GM23338 (cell line): ENCODE results near the gene MRRF. TPM values are rescaled to one million over a fixed set of nuclear protein-coding genes. Genes with fewer than 3 reads are reported as not detected.

Experiments used
- ATAC-seq: fragments of 200-7000 bp; cut with Tn5 transposase; 3 replicates; pipeline ENCODE4 v1.9.1; 2020
- DNase-seq: peaks from one replicate; pipeline ENCODE4 v3.0.0-alpha.2; 2015; ENCODE audit warnings: low spot score
- H2AFZ ChIP-seq: fragments of 200-600 bp; sonication (generic); 2 replicates; pipeline ENCODE4 v1.8.0; 2016; ENCODE audit warnings: antibody characterized with exemption, mild to moderate bottlenecking, moderate library complexity
- H3F3A ChIP-seq: fragments of 200-600 bp; sonication (generic); replicated peaks from 2 replicates; pipeline ENCODE4 v1.8.0; 2017; ENCODE audit warnings: antibody characterized with exemption, mixed run types, low read depth
- H3K27ac ChIP-seq: fragments of 200-600 bp; sonication (generic); 2 replicates; pipeline ENCODE4 v1.6.1; 2016; ENCODE audit warnings: low read depth
- H3K27me3 ChIP-seq: fragments of 200-600 bp; sonication (generic); 2 replicates; pipeline ENCODE4 v1.8.0; 2016; ENCODE audit warnings: mild to moderate bottlenecking, mixed run types, moderate library complexity; ENCODE audit not compliant: insufficient read depth
- H3K36me3 ChIP-seq: fragments of 200-600 bp; sonication (generic); 2 replicates; pipeline ENCODE4 v1.8.0; 2016; ENCODE audit warnings: mild to moderate bottlenecking; ENCODE audit not compliant: insufficient read depth
- H3K4me1 ChIP-seq: fragments of 200-600 bp; sonication (generic); 2 replicates; pipeline ENCODE4 v1.8.0; 2016; ENCODE audit warnings: mild to moderate bottlenecking, moderate library complexity; ENCODE audit not compliant: insufficient read depth
- H3K4me2 ChIP-seq: fragments of 200-600 bp; sonication (generic); 2 replicates; pipeline ENCODE4 v1.7.1; 2017; ENCODE audit warnings: mixed run types
- H3K4me3 ChIP-seq: fragments of 200-600 bp; sonication (generic); 2 replicates; pipeline ENCODE4 v1.6.1; 2016; ENCODE audit warnings: mixed run types
- H3K79me2 ChIP-seq: fragments of 200-600 bp; sonication (generic); replicated peaks from 2 replicates; pipeline ENCODE4 v1.8.0; 2017; ENCODE audit warnings: mild to moderate bottlenecking; ENCODE audit not compliant: insufficient read depth
- H3K9me2 ChIP-seq: fragments of 200-600 bp; sonication (generic); 2 replicates; pipeline ENCODE4 v1.8.0; 2017; ENCODE audit not compliant: insufficient read depth
- H4K20me1 ChIP-seq: fragments of 200-600 bp; sonication (generic); replicated peaks from 2 replicates; pipeline ENCODE4 v1.8.0; 2017; ENCODE audit warnings: mild to moderate bottlenecking; ENCODE audit not compliant: insufficient read depth
- H3K27ac Mint-ChIP-seq: 2 replicates; pipeline ENCODE4 v1.8.0; 2020; ENCODE audit warnings: inconsistent platforms, mild to moderate bottlenecking, moderate library complexity, mixed read lengths
- H3K27me3 Mint-ChIP-seq: 3 replicates; pipeline ENCODE4 v1.8.0; 2022; ENCODE audit warnings: low read depth, mild to moderate bottlenecking, moderate library complexity, mixed read lengths, inconsistent platforms; ENCODE audit not compliant: insufficient read depth, poor library complexity
- H3K36me3 Mint-ChIP-seq: 3 replicates; pipeline ENCODE4 v1.8.0; 2021; ENCODE audit warnings: low read depth, mild to moderate bottlenecking, inconsistent platforms, moderate library complexity, mixed read lengths
- H3K4me1 Mint-ChIP-seq: 3 replicates; pipeline ENCODE4 v1.8.0; 2020; ENCODE audit warnings: mild to moderate bottlenecking, inconsistent platforms, mixed read lengths
- H3K4me3 Mint-ChIP-seq: 3 replicates; pipeline ENCODE4 v1.8.0; 2021; ENCODE audit warnings: moderate library complexity, mild to moderate bottlenecking, inconsistent platforms, mixed read lengths
- H3K9me3 Mint-ChIP-seq: 3 replicates; pipeline ENCODE4 v1.8.0; 2020; ENCODE audit warnings: moderate library complexity, mild to moderate bottlenecking, inconsistent platforms, mixed read lengths
- CREB1 ChIP-seq: fragments of 250-450 bp; sonication (Bioruptor Pico); IDR thresholded peaks from 2 replicates; pipeline ENCODE4 v1.5.0; 2020; ENCODE audit warnings: low read depth, mild to moderate bottlenecking, moderate library complexity
- CTCF ChIP-seq, 2 experiments: fragments of 200-600 bp in 1 of 2; sonication (generic) in 1 of 2; conservative IDR thresholded peaks; 2 replicates each; pipeline versions ENCODE4 v1.5.1 to v1.6.1; 2016 to 2017; ENCODE audit warnings: antibody characterized with exemption in 2 of 2, low read depth in 2 of 2, mild to moderate bottlenecking in 2 of 2, moderate library complexity in 1 of 2
- ETS1 ChIP-seq: IDR thresholded peaks from 2 replicates; pipeline ENCODE4 v1.6.1; 2016; ENCODE audit warnings: antibody characterized with exemption
- EZH2 ChIP-seq: fragments of 200-600 bp; sonication (generic); IDR thresholded peaks from one replicate; pipeline ENCODE4 v1.8.0; 2017; ENCODE audit warnings: antibody characterized with exemption, mild to moderate bottlenecking, low read depth; ENCODE audit not compliant: unreplicated experiment
- EZH2phosphoT487 ChIP-seq: fragments of 200-600 bp; sonication (generic); IDR thresholded peaks from one replicate; pipeline ENCODE4 v1.8.1; 2018; ENCODE audit warnings: antibody characterized with exemption; ENCODE audit not compliant: unreplicated experiment
- NANOG ChIP-seq: IDR thresholded peaks from 2 replicates; pipeline ENCODE4 v1.6.1; 2016; ENCODE audit warnings: antibody characterized with exemption, borderline replicate concordance
- REST ChIP-seq: IDR thresholded peaks from one replicate; pipeline ENCODE4 v1.6.1; 2018; ENCODE audit warnings: antibody characterized with exemption; ENCODE audit not compliant: unreplicated experiment
- ZNF331 ChIP-seq: fragments of 250-450 bp; sonication (Bioruptor Pico); IDR thresholded peaks from 2 replicates; pipeline ENCODE4 v1.5.0; 2020; ENCODE audit warnings: low read depth, mild to moderate bottlenecking, moderate library complexity
- ZNF462 ChIP-seq: fragments of 250-450 bp; sonication (Bioruptor Pico); IDR thresholded peaks from 2 replicates; pipeline ENCODE4 v1.5.0; 2020; ENCODE audit warnings: mild to moderate bottlenecking, moderate library complexity
- polyA plus RNA-seq: library from polyadenylated mRNA; unstranded; fragments of >200 nt; fragmentation: Nextera tagmentation; extraction: Ambion mirVana; gene quantifications from 2 replicates; pipeline ENCODE4 v1.2.1, GENCODE V29; 2016
- total RNA-seq: library from RNA; depleted of rRNA; stranded (reverse); fragments of >200 nt; shearing (Covaris generic); gene quantifications from 2 replicates; pipeline ENCODE4 v1.2.3, GENCODE V29; 2014

Gene MRRF
- total and polyA plus RNA-seq, 2 experiments from 2014 or later = 27.8 to 32.7 TPM

- Histone ChIP-seq H2AFZ (no peak overlapping the region), H3K27ac (no peak overlapping the region), H3K36me3 (peaks cover 7% of the 10 kb centered on the region; the same call in 1 of the 2 replicates), H3K79me2 (no peaks in the 10 kb centered on the region), H3K4me3 (no peak overlapping the region), H3K4me1 (no peaks in the 10 kb centered on the region), H3K4me2 (no peak overlapping the region), H3F3A (no peaks in the 10 kb centered on the region), H3K27me3 (no peaks in the 10 kb centered on the region), H4K20me1 (no peaks in the 10 kb centered on the region; the same call in 1 of the 2 replicates), H3K9me2 (no peaks in the 10 kb centered on the region)
- Mint-ChIP-seq H3K27me3 (no peaks in the 10 kb centered on the region), H3K27ac (no peak overlapping the region), H3K4me1 (no peaks in the 10 kb centered on the region), H3K36me3 (peaks cover 22% of the 10 kb centered on the region), H3K9me3 (no peaks in the 10 kb centered on the region), H3K4me3 (no peak overlapping the region)
- ATAC-seq = peak; percentile 34; the same call in 2 of the 3 replicates
- no peak for TF ChIP-seq CREB1 (CRISPR knock-in tag)
- no peak for DNase-seq
Measured at GRCh38 chr9:122320413-122320881, 55.8 kb downstream of the MRRF start.

- Mint-ChIP-seq H3K36me3 (peaks cover 22% of the 10 kb centered on the region), H3K9me3 (no peaks in the 10 kb centered on the region), H3K27me3 (peaks cover 2% of the 10 kb centered on the region), H3K27ac (no peak overlapping the region), H3K4me3 (no peak overlapping the region), H3K4me1 (no peaks in the 10 kb centered on the region)
- no peak for DNase-seq
- peaks cover 7% of the 10 kb centered on the region; the same call in 1 of the 2 replicates for H3K36me3 ChIP-seq
- no peaks in the 10 kb centered on the region for H3K4me1 ChIP-seq
- no peaks in the 10 kb centered on the region for H3K27me3 ChIP-seq
- no peak for ATAC-seq
- H2AFZ ChIP-seq = no peak overlapping the region
- no peaks in the 10 kb centered on the region for H3K79me2 ChIP-seq
- no peaks in the 10 kb centered on the region for H3F3A ChIP-seq
- no peak overlapping the region for H3K4me2 ChIP-seq
- peaks cover 4% of the 10 kb centered on the region; the same call in 1 of the 2 replicates for H4K20me1 ChIP-seq
- H3K9me2 ChIP-seq = no peaks in the 10 kb centered on the region
- H3K4me3 ChIP-seq = no peak overlapping the region
- H3K27ac ChIP-seq = no peak overlapping the region
- TF ChIP-seq EZH2phosphoT487 (no peak), ZNF462 (CRISPR knock-in tag) (no peak), CTCF (conservative IDR thresholded peaks at IDR 0.05; ENCODE audit: low read depth in 2 of 2) (no peak), REST (no peak), NANOG (no peak), ZNF331 (CRISPR knock-in tag) (no peak), EZH2 (no peak), ETS1 (no peak), CREB1 (CRISPR knock-in tag) (no peak)
Measured at GRCh38 chr9:122322553-122322952, 57.9 kb downstream of the MRRF start.
